ENCODE data around the gene GPN2. TPM values are rescaled to one million over a fixed set of nuclear protein-coding genes. Genes with fewer than 3 reads are reported as not detected.
A peak's percentile ranks its signal among the peaks of the same experiment; 100 is the strongest.

Gene GPN2
- total RNA-seq, 1 experiment from 2014 or later, result 41.9 TPM

GRCh38 chr1:26829184-26829911, 60.7 kb downstream of the GPN2 start:
- Histone ChIP-seq H3K36me3 (ENCODE audit: control insufficient read depth, insufficient read depth, low read length) (no peaks in the 10 kb centered on the region), H3K9me3 (ENCODE audit: control insufficient read depth, insufficient read depth, low read depth, low read length) (no peaks in the 10 kb centered on the region), H3K27me3 (ENCODE audit: control insufficient read depth, insufficient read depth, low read length) (no peaks in the 10 kb centered on the region), H3K27ac (ENCODE audit: low read length) (no peak overlapping the region), H3K4me3 (ENCODE audit: low read depth in 2 of 2, low read length in 2 of 2) (no peak overlapping the region), H3K4me1 (ENCODE audit: control insufficient read depth, insufficient read depth, low read length) (peaks cover 14% of the 10 kb centered on the region)
- POLR2A ChIA-PET, result interaction anchor here (0.5 to 1.3 kb wide), 2 partner anchors 15 to 91 kb away, joined by 3 read pairs; no protein-coding TSS in a partner anchor
- no peak for ATAC-seq
- CTCF ChIA-PET, result no interaction called here
- intact Hi-C loops (cut with micrococcal nuclease; ENCODE audit: unreplicated experiment) (no loop called here), in situ Hi-C loops (cut with HindIII; ENCODE audit: low pct_unique_long_range_greater_than_20kb, low sequenced_read_pairs) (no loop called here)
- BruUV-seq (replicated peaks), result TSS peak; percentile 34
- DNase-seq (ENCODE audit: low read depth, low spot score), result no peak
- TF ChIP-seq POLR2AphosphoS5 (IDR thresholded peaks at IDR 0.05; ENCODE audit: low read depth, low read length) (no peak), SIN3A (IDR thresholded peaks at IDR 0.05; ENCODE audit: borderline replicate concordance, insufficient read depth, low read depth, low read length) (no peak), CTCF (IDR thresholded peaks at IDR 0.05) (no peak), TCF7L2 (IDR thresholded peaks at IDR 0.05; ENCODE audit: low read depth, low read length) (no peak), REST (IDR thresholded peaks at IDR 0.05; ENCODE audit: insufficient read depth in 1 of 2, low read depth in 2 of 2, low read length in 1 of 2) (no peak)

- CTCF ChIA-PET, result interaction anchor here (0.5 kb wide), 1 partner anchor 16 kb away, joined by 4 read pairs; no protein-coding TSS in a partner anchor
- no peak for ATAC-seq
Measured at GRCh38 chr1:26828411-26828991, 61.6 kb downstream of the GPN2 start.

More at GRCh38 chr1:26828411-26828991, 61.6 kb downstream of the GPN2 start:
- H3K27me3 ChIP-seq (ENCODE audit: control insufficient read depth, insufficient read depth, low read length), result no peaks in the 10 kb centered on the region
- intact Hi-C loops (cut with micrococcal nuclease; ENCODE audit: unreplicated experiment) (no loop called here), in situ Hi-C loops (cut with HindIII; ENCODE audit: low pct_unique_long_range_greater_than_20kb, low sequenced_read_pairs) (no loop called here)
- POLR2A ChIA-PET, result interaction anchor here (1.3 kb wide), 1 partner anchor 14 kb away, joined by 3 read pairs; no protein-coding TSS in a partner anchor
- peaks cover 14% of the 10 kb centered on the region for H3K4me1 ChIP-seq (ENCODE audit: control insufficient read depth, insufficient read depth, low read length)
- no peak overlapping the region for H3K4me3 ChIP-seq (ENCODE audit: low read depth in 2 of 2, low read length in 2 of 2)
- no TSS peak for BruUV-seq (replicated peaks)
- no peak overlapping the region for H3K27ac ChIP-seq (ENCODE audit: low read length)
- no peak for DNase-seq (ENCODE audit: low read depth, low spot score)
- TF ChIP-seq CTCF (IDR thresholded peaks at IDR 0.05) (no peak), REST (IDR thresholded peaks at IDR 0.05; ENCODE audit: insufficient read depth in 1 of 2, low read depth in 2 of 2, low read length in 1 of 2) (no peak), TCF7L2 (IDR thresholded peaks at IDR 0.05; ENCODE audit: low read depth, low read length) (no peak), SIN3A (IDR thresholded peaks at IDR 0.05; ENCODE audit: borderline replicate concordance, insufficient read depth, low read depth, low read length) (no peak), POLR2AphosphoS5 (IDR thresholded peaks at IDR 0.05; ENCODE audit: low read depth, low read length) (no peak)
- H3K36me3 ChIP-seq (ENCODE audit: control insufficient read depth, insufficient read depth, low read length), result no peaks in the 10 kb centered on the region
- no peaks in the 10 kb centered on the region for H3K9me3 ChIP-seq (ENCODE audit: control insufficient read depth, insufficient read depth, low read depth, low read length)
